ENCODE measurements around the gene MACROD1. TPM values are rescaled to one million over a fixed set of nuclear protein-coding genes. Genes with fewer than 3 reads are reported as not detected.

The MACROD1 gene
- total and polyA plus RNA-seq, 2 of the 13 experiments (the other 11 are each of a cell fraction or from before 2014, with no cell fraction given): 23.1 to 34.5 TPM

GRCh38 chr11:64015510-64015909 lies 150.4 kb downstream of the MACROD1 start (continued):
- TF ChIP-seq ZBTB4 (CRISPR knock-in tag; IDR thresholded peaks at IDR 0.05; ENCODE audit: borderline replicate concordance): no peak

- ATAC-seq (no peak), FAIRE-seq (no peak), DNase-seq (ENCODE audit: low spot score) (no peak)
- no TSS peak for BruUV-seq (replicated peaks)
- Histone ChIP-seq H3K9me3 (ENCODE audit: low read length) (peaks cover 10% of the 10 kb centered on the region; the same call in 1 of the 2 replicates), H3K4me3 (replicated peaks in 1 of 3; ENCODE audit: insufficient read depth in 1 of 3, low read depth in 2 of 3, low read length in 3 of 3) (no peak overlapping the region), H3K36me3 (replicated peaks in 1 of 2; ENCODE audit: control insufficient read depth in 1 of 2, insufficient read depth in 2 of 2, low read length in 2 of 2) (no peaks in the 10 kb centered on the region), H3K27ac (ENCODE audit: extremely low read length, insufficient read depth, low read length) (no peak overlapping the region), H3K4me2 (ENCODE audit: low read depth, low read length) (no peak overlapping the region), H2AFZ (ENCODE audit: low read length) (no peak overlapping the region), H4K20me1 (ENCODE audit: insufficient read depth, low read length) (0 out of 2 replicates have a peak, but pooled peaks cover 4% of the 10 kb centered on the region), H3K27me3 (ENCODE audit: control insufficient read depth in 1 of 2, insufficient read depth in 2 of 2, low read length in 2 of 2) (no peaks in the 10 kb centered on the region), H3K4me1 (ENCODE audit: insufficient read depth, low read length) (no peaks in the 10 kb centered on the region), H3K9ac (ENCODE audit: insufficient read depth, low read depth, low read length) (no peak overlapping the region), H3K79me2 (ENCODE audit: insufficient read depth, low read length) (no peaks in the 10 kb centered on the region)
- ChIA-PET POLR2A (no interaction called here), CTCF (ENCODE audit: low intra/inter-chr PET ratio, low total read pairs) (no interaction called here)
- intact Hi-C loops (cut with micrococcal nuclease; ENCODE audit: unreplicated experiment): no loop called here
- 93% methylated on average over 9 of the region's 11 CpGs for WGBS (ENCODE audit: low lambda C conversion rate)
- in situ Hi-C loops (cut with HindIII; ENCODE audit: extremely low pct_ligation_motif_present, low pct_unique_long_range_greater_than_20kb): no loop called here
- TF ChIP-seq ZSCAN31 (CRISPR knock-in tag; IDR thresholded peaks at IDR 0.05; ENCODE audit: low read depth) (no peak), ZNF383 (CRISPR knock-in tag; IDR thresholded peaks at IDR 0.05; ENCODE audit: borderline replicate concordance) (no peak), TBX2 (CRISPR knock-in tag; IDR thresholded peaks at IDR 0.05; ENCODE audit: borderline replicate concordance) (no peak), ZNF570 (CRISPR knock-in tag; IDR thresholded peaks at IDR 0.05; ENCODE audit: borderline replicate concordance) (no peak), RARG (CRISPR knock-in tag; IDR thresholded peaks at IDR 0.05; ENCODE audit: low read depth) (no peak), ZNF3 (CRISPR knock-in tag; IDR thresholded peaks at IDR 0.05) (no peak), POLR2A (IDR thresholded peaks at IDR 0.05; ENCODE audit: insufficient read depth in 1 of 2, low read depth in 2 of 2, low read length in 2 of 2) (no peak), ZNF550 (CRISPR knock-in tag; IDR thresholded peaks at IDR 0.05; ENCODE audit: borderline replicate concordance) (no peak), ZIK1 (CRISPR knock-in tag; IDR thresholded peaks at IDR 0.05; ENCODE audit: borderline replicate concordance, low read depth) (no peak), NFATC3 (CRISPR knock-in tag; IDR thresholded peaks at IDR 0.05) (no peak), ZNF407 (CRISPR knock-in tag; IDR thresholded peaks at IDR 0.05; ENCODE audit: not compliant biosample characterization) (no peak), THAP11 (CRISPR knock-in tag; IDR thresholded peaks at IDR 0.05) (no peak)
Observed at GRCh38 chr11:64014356-64014755, 151.6 kb downstream of the MACROD1 start.

All from HepG2 (cell line).